G401 (cell line): Measurements from ENCODE around the gene SYT15B. TPM values are rescaled to one million over a fixed set of nuclear protein-coding genes. Genes with fewer than 3 reads are reported as not detected.
"Not testable (repeated sequence)": the region's sequence is repeated elsewhere in the genome, so short reads cannot be mapped to it uniquely, and the experiment has no call there.

ENCODE experiments used
- DNase-seq: peaks from one replicate; pipeline ENCODE4 v3.0.0-alpha.2; 2015; ENCODE audit warnings: low spot score
- in situ Hi-C: cut with HindIII; loops from 2 replicates; pipeline ENCODE4 v1.10.0; 2016; ENCODE audit warnings: low sequenced_read_pairs, mixed read lengths
- total RNA-seq: library from RNA; depleted of rRNA; stranded (reverse); fragments of >200 nt; shearing (Covaris generic); gene quantifications from 2 replicates; pipeline ENCODE4 v1.2.3, GENCODE V29; 2014; rRNA removed

The SYT15B gene
- total RNA-seq, 1 experiment from 2014 or later, result not detected

DNA sequence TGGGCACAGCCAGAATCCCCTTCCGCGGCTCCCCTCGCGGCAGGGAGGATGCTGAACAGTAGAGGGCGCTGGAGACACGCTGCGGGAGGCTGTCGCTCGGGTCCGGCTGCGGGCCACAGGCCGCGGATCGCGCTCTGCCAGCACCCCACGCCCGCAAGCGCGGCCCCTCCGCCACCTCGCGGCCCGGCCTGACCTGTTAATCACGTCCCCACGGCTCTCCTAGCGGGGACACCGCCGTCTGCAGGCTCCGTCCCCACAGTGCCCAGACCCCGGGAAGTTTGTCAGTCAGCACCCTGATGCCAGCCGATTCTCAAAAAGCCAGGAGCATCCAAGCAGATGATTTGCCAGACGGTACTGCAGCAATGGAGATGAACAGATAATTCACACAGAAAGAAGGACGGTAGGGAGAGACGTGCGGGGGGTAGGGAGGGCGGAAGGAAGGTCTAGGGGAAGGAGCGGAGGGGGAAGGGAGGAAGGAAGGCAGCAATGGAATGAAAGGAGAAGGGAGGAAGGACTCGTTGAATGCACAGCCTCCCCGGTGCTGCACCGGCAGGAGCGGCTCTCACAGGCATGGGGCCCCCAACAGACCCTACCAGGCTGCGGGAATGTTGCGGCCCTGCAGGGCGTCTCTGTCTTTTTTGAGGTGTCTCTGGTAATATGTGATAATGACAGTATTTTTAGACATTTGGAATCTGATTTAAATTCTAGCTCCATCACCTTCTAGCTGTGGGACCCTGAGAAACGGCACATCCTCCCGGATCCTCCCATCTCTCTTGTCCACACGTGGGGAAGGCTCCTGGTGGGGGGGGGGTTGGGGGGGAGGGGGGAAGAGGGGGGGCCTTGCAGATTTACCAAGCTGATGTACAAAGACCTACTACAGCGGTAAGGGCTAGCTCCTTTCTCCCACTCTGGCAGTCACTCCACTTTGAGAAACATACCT is 19.5 kb downstream of the SYT15B start:
- peak; percentile 29 for DNase-seq
- in situ Hi-C loops, result not testable (repeated sequence)

- in situ Hi-C loops, DNase-seq: not testable (repeated sequence)
These were observed 22.5 kb downstream of the SYT15B start for GRCh38 chr10:47740868-47741267.

- in situ Hi-C loops, DNase-seq: not testable (repeated sequence)
These were observed 32.5 kb downstream of the SYT15B start for GRCh38 chr10:47730911-47731310.

- in situ Hi-C loops, DNase-seq: not testable (repeated sequence)
These were observed 37.7 kb downstream of the SYT15B start for GRCh38 chr10:47725740-47726139.

- DNase-seq, in situ Hi-C loops: not testable (repeated sequence)
These were observed 38.3 kb downstream of the SYT15B start for GRCh38 chr10:47725047-47725446.

DNA sequence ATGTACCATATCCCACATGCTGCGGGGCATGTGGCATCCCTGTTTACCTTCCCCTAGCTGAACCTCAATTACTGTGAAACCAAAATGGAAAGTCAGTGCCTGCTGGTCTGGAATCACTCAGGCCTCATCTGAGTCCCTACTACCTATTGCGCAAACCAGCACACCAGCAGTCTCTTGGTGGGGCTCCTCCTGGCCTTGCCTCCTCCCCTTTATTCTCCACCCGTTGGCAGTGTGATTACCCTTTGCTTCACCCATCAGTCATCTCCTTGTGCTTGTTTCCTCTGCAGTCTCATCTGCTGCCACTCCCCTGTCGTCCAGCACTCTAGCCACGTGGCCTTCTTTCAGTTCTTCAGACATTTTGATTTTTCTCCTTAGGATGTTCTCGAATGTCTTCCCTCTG is 39.3 kb downstream of the SYT15B start:
- DNase-seq, in situ Hi-C loops: not testable (repeated sequence)

DNA sequence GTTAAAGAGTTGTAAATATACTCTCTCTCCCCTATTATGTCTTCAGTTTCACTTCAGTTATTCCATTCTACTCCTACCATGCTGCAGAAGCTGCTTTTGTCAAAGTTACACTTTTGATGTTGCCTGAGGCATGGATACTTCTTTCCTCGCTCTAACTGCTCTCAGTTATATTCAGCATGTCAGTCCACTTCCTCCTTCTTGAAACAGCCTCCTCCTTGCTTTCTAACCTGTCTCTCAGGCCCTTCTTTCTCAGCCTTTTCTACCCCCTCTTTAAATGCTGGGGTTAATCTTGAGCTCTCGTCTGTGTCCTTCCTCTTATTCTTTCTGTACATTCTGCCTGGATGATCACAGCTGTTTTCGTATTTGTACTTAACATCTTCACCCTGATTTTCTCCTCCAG is 40.0 kb downstream of the SYT15B start:
- DNase-seq, in situ Hi-C loops: not testable (repeated sequence)

DNA sequence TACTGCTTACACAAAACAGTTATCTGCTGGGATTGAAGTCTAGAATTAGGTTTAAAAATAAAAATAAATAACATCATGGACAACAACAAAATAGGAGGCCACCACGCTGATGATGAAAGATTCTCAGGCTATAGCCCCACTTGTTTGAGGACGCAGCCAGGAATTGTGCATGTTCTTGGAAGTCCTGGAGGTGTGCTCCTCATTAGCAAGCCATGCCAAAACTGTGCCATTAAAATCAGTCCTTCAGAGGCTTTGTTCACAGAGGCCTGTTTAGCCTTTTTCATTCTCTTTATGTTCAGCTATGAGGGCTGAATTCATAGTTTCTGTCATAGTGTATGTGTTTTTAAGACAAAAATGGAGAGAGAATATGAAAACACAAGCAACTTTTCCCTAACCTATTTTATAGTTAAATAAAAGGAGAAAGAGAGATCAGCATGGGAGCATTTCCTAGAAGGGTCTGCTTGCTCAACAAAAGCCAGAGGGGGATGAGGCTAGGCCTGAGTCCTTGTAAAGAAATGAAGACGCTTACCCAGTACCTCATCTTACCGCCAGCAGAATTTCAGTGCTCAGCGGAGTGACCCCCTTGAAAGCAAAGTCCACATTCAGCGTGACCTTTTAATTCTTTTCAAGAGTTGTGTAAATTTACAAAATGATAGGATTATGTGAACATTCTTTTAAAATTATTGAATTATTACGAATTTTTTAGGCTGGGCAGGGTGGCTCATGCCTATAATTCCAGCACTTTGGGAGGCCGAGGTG is 46.2 kb downstream of the SYT15B start:
- in situ Hi-C loops, DNase-seq: not testable (repeated sequence)

Other genes starting within 250 kb of the SYT15B start
- 2.0 and 3.4 TPM in 2 replicates for gene AGAP9, start 240.0 kb downstream of the SYT15B start, total RNA-seq
- gene NPY4R2, start 155.1 kb upstream of the SYT15B start, total RNA-seq, result not detected in 2 replicates
- gene FAM25C, start 236.2 kb upstream of the SYT15B start, total RNA-seq, result not detected in 2 replicates